ENCODE data around the gene LRFN5.
"Not testable (repeated sequence)": the region's sequence is repeated elsewhere in the genome, so short reads cannot be mapped to it uniquely, and the experiment has no call there.

Gene LRFN5

GRCh38 chr14:41606532-41607303 lies at the start of gene LRFN5:
Gene LRFN5, plus strand, starts transcription at chr14:41606876.
- DNase-seq (ENCODE audit: low read depth), result no peak

DNA sequence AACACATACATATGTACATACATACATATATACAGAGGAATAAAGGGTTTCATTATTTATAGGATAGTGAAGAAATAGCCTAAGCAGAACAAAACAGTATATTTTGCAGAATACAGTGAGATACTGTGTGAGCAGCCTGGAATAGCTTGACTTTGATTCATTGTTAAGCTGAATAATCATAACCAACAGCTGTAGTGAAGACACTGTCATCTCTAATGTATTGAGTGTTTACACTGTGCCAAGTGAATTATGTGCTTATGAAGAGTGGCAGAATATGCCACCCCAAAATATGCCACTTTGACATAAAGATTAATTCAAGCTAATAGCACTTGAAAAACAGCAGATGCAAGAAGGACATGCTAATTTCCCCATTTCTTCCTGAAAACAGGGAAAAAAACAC lies 48.2 kb upstream of the LRFN5 start:
- DNase-seq (ENCODE audit: low read depth), result no peak

DNA sequence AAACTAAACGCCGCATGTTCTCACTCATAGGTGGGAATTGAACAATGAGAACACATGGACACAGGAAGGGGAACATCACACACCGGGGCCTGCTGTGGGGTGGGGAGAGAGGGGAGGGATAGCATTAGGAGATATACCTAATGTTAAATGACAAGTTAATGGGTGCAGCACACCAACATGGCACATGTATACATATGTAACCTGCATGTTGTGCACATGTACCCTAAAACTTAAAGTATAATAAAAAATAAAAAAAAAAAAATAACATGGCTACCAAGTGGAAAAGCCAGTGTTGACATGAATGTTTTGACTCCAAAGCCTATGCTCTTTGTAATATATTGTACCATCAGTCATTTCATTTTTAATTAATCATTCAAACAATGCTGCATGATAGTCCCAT lies 39.8 kb upstream of the LRFN5 start:
- not testable (repeated sequence) for DNase-seq (ENCODE audit: low read depth)

- DNase-seq (ENCODE audit: low read depth), result no peak
Measured at GRCh38 chr14:41568979-41569378, 37.7 kb upstream of the LRFN5 start.

- no peak for DNase-seq (ENCODE audit: low read depth)
Measured at GRCh38 chr14:41570415-41571155, 36.1 kb upstream of the LRFN5 start.

DNA sequence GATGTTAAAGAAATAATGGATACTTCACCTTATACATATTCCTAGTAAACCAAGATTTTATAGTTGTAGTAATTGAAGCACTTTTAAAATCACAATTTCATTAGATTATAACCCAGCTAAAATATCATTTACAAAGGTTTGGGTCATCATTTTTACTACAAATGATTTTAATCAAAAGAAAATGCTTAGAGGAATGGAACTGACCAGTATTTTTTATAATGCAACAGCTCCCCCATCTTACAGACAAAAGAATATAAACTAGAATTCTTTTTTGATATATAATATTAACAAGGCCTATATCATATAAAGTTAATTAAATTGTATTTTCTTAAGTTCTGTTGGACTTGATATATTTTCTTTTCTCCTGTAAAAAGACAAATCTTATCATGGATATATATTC lies 20.4 kb upstream of the LRFN5 start:
- no peak for DNase-seq (ENCODE audit: low read depth)

DNA sequence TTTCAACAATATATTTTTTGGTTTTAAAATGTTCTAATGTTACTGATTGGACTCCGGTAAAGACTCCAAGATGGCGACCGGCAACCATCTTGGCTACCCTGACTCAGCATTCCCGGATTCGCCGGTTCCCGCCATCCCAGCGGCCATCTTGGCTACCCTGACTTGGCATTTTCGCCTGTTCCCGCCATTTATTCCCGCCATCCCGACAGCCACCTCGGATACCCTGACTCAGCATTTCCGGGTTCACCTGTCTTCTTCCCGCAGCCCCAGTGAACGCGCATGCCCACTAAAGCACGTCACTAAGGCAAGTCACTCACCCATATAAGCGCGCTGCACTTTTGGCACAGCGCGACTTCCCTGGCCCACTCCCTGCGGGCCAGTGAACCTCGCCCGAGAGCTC lies 9.0 kb upstream of the LRFN5 start:
- no peak for DNase-seq (ENCODE audit: low read depth)

DNA sequence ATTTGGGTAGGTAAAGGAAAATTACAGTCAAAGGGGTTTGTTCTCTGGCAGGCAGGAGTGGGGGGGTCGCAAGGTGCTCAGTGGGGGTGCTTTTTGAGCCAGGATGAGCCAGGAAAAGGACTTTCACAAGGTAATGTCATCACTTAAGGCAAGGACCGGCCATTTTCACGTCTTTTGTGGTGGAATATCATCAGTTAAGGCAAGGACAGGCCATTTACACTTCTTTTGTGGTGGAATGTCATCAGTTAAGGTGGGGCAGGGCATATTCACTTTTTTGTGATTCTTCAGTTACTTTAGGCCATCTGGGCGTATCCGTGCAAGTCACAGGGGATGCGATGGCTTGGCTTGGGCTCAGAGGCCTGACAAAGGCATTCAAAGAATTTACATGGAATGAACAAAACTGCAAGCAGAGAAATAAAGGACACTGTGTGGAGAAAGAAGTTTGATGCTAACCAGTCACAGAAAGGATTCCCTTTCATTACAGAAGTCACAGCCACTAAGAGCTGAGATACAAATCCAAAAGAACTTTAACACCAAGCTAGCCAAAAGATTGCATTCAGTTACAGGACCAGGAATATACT lies 6.8 kb upstream of the LRFN5 start:
- DNase-seq (ENCODE audit: low read depth), result not testable (repeated sequence)

GRCh38 chr14:41604721-41605531 lies 1.8 kb upstream of the LRFN5 start:
- DNase-seq (ENCODE audit: low read depth), result no peak

- DNase-seq (ENCODE audit: low read depth), result no peak
Measured at GRCh38 chr14:41605550-41606281, 960 bp upstream of the LRFN5 start.

DNA sequence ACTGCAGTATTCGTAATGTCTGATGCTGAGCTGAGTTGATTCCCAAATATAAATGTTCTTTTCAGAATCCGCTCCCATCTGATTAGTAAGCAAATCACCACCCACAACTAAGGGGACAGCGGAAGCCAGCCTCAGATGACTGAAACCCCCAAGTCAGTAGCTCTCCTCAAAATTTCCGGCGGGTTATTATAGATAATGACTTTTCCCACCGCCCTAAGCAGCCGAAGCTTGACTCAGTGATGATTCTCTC lies 469 bp upstream of the LRFN5 start:
- no peak for DNase-seq (ENCODE audit: low read depth)

DNA sequence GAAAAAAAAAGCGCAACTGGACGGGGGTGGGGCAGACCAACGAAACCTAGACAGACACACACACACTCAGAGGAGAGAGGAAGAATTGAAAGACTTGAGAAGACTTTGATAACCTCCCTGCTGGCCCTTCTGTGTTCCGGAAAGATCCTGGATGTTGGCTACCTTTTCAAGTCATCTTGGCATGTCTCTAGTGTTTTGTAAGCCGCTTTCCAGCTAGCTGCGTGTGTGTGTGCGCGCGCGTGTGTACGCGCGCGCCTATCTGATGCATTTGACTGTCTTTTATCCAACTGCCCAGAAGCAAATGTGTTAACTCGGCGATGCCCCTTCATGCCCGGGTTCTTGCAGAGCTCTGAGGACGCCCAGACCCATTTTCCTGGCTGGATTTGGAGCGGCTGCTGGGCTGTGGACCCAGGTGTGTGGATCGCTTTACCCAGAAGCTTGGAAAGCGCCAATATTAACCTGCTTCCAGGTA lies 664 bp downstream of the LRFN5 start:
- no peak for DNase-seq (ENCODE audit: low read depth)

DNA sequence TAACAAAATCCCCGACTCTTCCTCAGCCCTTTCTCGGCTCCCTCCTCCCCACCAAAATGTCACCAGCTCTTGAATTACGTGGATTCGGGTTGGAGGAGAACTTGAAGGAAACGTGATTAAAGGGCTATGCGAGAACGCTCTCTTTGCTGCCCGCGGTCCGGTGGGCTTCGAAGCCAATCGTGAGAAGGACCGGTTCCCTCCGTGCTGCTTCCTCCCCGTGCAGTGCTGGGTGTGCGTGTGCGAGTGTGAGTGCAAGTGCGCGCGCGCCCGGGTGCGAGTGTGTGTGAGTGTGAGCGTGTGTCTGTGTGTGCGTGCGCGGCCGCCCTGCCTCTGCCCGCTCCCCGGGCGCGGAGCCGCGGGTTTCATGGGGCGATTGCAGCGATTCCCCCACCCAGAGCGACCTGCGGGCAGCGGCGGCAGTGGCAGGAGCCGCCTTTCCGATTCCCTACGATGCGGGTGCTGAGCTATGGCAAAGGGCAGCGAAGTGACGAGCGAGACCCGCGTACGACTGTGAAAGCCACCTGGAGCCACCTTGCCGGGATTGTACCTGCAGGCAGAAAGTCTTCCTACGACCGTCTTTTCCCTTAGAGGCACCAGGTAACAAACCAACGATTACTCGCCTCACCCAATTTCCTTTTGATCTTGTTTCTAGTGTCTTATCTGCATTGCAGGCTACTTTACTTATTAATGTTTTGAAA lies 1.4 kb downstream of the LRFN5 start:
- DNase-seq (ENCODE audit: low read depth), result no peak

GRCh38 chr14:41608681-41609390 lies 2.2 kb downstream of the LRFN5 start:
- no peak for DNase-seq (ENCODE audit: low read depth)

DNA sequence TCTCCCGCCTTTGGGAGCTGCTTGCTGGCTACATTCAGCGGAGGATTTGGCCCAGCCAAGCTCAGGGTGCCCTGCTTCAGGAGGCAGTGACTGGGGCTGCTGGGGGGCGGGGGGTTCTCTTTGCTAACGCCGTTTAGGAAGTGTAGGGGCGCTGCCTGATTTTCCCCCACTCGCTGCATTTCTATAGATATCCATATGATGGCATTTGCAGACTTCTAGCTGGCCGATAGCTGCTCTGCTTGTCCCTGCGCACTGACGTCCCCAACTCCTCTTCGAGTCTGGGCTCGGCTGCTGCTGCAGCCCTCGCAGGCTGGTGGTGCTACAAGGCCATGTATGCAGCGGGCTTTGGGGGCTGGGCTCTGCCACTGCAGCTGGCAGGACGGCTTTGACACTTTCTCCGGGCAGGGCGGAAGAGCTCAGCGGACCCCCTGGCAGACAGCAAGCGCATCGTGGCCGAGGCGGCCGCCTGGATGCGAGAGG lies 3.1 kb downstream of the LRFN5 start:
- DNase-seq (ENCODE audit: low read depth), result no peak

- no peak for DNase-seq (ENCODE audit: low read depth)
Measured at GRCh38 chr14:41615011-41615595, 8.4 kb downstream of the LRFN5 start.

GRCh38 chr14:41623736-41624135 lies 17.1 kb downstream of the LRFN5 start:
- no peak for DNase-seq (ENCODE audit: low read depth)

DNA sequence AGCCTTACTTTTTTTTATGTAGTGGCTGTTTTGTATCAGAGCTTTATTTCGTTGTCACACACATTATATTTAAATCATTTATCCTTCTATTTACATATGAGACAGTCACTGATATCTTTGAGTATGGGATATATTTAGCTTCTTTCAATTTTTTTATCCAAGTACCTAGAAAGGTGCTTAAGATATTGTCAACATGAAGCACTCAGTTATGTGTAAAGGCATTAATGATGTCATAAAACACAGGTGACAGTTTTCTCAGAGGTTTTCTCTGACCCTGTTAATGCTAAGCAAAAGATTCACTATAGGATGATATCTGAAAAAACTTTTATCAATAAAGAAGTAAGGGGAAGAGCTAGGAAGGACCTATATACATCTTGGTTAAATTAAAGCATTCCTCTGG lies 23.2 kb downstream of the LRFN5 start:
- no peak for DNase-seq (ENCODE audit: low read depth)

- no peak for DNase-seq (ENCODE audit: low read depth)
Measured at GRCh38 chr14:41634286-41634685, 27.6 kb downstream of the LRFN5 start.
